ENCODE results near the gene SHB. TPM values are rescaled to one million over a fixed set of nuclear protein-coding genes. Genes with fewer than 3 reads are reported as not detected.

Gene SHB
- total RNA-seq, 1 experiment from 2014 or later = 12.2 TPM

DNA sequence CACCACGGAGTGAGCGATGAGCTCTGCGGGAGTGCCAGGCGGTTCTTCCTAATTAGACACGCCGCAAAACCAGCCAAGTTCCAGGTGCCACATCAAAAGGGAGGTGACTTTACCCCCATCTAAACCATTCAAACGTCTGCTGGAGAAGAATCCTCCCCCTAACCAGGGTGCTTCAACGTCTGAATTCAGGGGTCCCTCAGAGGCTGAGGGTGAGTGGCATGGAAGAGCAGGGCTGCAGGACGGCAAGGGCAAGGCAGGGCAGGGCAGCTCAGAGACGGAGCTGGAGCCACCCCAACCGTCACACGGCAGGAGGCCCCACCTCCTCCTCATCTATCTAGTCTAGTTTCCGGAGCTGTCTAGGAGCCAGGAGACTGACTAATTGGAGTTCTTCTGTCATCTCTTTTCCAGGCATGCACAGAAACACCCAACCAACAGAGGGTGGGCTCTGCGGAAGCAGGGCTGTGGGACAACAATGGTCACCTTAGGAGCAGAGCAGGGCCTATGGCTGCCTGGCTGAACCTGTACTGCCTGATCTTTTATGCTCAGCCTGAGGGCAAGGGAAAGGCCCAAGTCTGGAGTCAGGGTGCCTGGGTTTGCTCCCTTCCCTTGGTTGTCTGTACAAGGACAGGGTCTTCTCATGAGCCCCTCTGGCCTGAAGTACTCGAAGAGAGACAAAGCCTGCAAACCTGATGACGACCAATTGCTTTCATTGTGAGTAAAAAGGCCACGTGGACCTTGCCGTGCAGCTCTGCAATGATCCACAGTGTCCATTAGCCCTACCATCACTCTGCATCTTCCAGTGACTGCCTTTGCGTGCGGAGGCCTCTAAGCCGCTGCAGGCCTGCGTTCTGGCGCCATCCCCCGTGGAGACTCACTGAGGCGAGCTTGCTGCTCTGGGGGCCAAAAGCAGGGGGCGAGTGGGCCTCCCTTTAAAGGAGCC is 84.1 kb downstream of the SHB start:
- DNase-seq (ENCODE audit: low spot score) (no peak), ATAC-seq (no peak)
- TF ChIP-seq, protein P1, sequence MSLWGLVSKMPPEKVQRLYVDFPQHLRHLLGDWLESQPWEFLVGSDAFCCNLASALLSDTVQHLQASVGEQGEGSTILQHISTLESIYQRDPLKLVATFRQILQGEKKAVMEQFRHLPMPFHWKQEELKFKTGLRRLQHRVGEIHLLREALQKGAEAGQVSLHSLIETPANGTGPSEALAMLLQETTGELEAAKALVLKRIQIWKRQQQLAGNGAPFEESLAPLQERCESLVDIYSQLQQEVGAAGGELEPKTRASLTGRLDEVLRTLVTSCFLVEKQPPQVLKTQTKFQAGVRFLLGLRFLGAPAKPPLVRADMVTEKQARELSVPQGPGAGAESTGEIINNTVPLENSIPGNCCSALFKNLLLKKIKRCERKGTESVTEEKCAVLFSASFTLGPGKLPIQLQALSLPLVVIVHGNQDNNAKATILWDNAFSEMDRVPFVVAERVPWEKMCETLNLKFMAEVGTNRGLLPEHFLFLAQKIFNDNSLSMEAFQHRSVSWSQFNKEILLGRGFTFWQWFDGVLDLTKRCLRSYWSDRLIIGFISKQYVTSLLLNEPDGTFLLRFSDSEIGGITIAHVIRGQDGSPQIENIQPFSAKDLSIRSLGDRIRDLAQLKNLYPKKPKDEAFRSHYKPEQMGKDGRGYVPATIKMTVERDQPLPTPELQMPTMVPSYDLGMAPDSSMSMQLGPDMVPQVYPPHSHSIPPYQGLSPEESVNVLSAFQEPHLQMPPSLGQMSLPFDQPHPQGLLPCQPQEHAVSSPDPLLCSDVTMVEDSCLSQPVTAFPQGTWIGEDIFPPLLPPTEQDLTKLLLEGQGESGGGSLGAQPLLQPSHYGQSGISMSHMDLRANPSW (CRISPR knock-in tag; conservative IDR thresholded peaks at IDR 0.05; ENCODE audit: low read depth) = no peak
- TF ChIP-seq, protein P2, sequence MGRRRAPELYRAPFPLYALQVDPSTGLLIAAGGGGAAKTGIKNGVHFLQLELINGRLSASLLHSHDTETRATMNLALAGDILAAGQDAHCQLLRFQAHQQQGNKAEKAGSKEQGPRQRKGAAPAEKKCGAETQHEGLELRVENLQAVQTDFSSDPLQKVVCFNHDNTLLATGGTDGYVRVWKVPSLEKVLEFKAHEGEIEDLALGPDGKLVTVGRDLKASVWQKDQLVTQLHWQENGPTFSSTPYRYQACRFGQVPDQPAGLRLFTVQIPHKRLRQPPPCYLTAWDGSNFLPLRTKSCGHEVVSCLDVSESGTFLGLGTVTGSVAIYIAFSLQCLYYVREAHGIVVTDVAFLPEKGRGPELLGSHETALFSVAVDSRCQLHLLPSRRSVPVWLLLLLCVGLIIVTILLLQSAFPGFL (CRISPR knock-in tag; IDR thresholded peaks at IDR 0.05; ENCODE audit: borderline replicate concordance) = no peak
- TF ChIP-seq, protein P3, sequence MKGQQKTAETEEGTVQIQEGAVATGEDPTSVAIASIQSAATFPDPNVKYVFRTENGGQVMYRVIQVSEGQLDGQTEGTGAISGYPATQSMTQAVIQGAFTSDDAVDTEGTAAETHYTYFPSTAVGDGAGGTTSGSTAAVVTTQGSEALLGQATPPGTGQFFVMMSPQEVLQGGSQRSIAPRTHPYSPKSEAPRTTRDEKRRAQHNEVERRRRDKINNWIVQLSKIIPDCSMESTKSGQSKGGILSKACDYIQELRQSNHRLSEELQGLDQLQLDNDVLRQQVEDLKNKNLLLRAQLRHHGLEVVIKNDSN (CRISPR knock-in tag; IDR thresholded peaks at IDR 0.05) = no peak
- TF ChIP-seq, protein P4, sequence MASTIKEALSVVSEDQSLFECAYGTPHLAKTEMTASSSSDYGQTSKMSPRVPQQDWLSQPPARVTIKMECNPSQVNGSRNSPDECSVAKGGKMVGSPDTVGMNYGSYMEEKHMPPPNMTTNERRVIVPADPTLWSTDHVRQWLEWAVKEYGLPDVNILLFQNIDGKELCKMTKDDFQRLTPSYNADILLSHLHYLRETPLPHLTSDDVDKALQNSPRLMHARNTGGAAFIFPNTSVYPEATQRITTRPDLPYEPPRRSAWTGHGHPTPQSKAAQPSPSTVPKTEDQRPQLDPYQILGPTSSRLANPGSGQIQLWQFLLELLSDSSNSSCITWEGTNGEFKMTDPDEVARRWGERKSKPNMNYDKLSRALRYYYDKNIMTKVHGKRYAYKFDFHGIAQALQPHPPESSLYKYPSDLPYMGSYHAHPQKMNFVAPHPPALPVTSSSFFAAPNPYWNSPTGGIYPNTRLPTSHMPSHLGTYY (CRISPR knock-in tag; IDR thresholded peaks at IDR 0.05) = no peak
- TF ChIP-seq NFATC4 (CRISPR knock-in tag; IDR thresholded peaks at IDR 0.05) (no peak), FOXJ3 (CRISPR knock-in tag; IDR thresholded peaks at IDR 0.05; ENCODE audit: borderline replicate concordance) (no peak)
- Mint-ChIP-seq H3K9me3 (no peaks in the 10 kb centered on the region), H3K4me3 (no peak overlapping the region), H3K4me1 (0 out of 2 replicates have a peak, but pooled peaks cover 4% of the 10 kb centered on the region), H3K27ac (no peak overlapping the region), H3K27me3 (ENCODE audit: low read depth) (no peaks in the 10 kb centered on the region), H3K36me3 (no peaks in the 10 kb centered on the region)
- POLR2A ChIA-PET = no interaction called here
- CTCF ChIA-PET = no interaction called here

- 0 out of 2 replicates have a peak, but pooled peaks cover 4% of the 10 kb centered on the region for H3K4me1 Mint-ChIP-seq
- H3K4me3 Mint-ChIP-seq = no peak overlapping the region
- TF ChIP-seq SOX15 (CRISPR knock-in tag; IDR thresholded peaks at IDR 0.05) = no peak
- no peak for TF ChIP-seq HMGXB4 (CRISPR knock-in tag; IDR thresholded peaks at IDR 0.05)
- no peak for TF ChIP-seq ZNF423 (CRISPR knock-in tag; IDR thresholded peaks at IDR 0.05)
- TF ChIP-seq NR1H2 (CRISPR knock-in tag; IDR thresholded peaks at IDR 0.05) = no peak
- no peak for TF ChIP-seq ZNF232 (CRISPR knock-in tag; IDR thresholded peaks at IDR 0.05)
- no peaks in the 10 kb centered on the region for H3K27me3 Mint-ChIP-seq (ENCODE audit: low read depth)
- H3K9me3 Mint-ChIP-seq = no peaks in the 10 kb centered on the region
- CTCF ChIA-PET = no interaction called here
- no peak for DNase-seq (ENCODE audit: low spot score)
- no peak overlapping the region for H3K27ac Mint-ChIP-seq
- H3K36me3 Mint-ChIP-seq = no peaks in the 10 kb centered on the region
- ATAC-seq = no peak
- POLR2A ChIA-PET = no interaction called here
These were observed 84.8 kb downstream of the SHB start for GRCh38 chr9:37984278-37984671.

DNA sequence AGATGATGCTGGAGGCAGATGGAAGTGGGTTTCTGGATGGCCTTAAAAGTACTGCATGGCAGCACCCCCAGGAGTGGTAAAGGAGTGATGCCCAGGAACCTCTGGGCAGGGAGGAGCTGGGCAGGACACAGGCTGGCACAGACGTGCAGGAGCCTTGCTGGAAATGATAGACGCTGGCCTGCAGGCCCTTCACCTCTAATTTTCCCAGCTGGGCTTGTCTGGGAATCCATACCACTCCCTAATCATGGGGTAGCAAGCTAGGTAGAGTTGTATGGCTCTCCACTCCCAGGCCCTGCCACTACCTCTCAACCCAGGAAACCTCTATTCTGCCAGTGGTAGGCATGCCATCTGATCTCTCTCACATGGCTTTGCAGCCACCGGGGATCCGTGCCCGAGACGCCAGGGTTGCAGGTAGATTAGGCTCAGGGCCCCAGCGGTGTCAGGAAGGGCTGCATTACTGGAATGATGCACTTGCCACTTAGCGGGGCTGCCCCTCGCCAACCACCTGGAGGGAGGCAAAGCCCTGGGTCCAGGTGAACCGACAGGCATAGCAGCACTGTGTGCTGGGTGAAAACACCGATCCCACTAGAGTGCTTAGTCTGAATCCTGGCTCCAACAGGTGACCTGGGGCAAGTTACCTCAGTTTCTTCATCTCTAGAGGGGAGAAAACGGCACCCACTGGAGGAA is 85.5 kb downstream of the SHB start:
- ChIA-PET POLR2A (no interaction called here), CTCF (no interaction called here)
- H3K4me3 Mint-ChIP-seq = no peak overlapping the region
- no peaks in the 10 kb centered on the region for H3K27me3 Mint-ChIP-seq (ENCODE audit: low read depth)
- TF ChIP-seq FOXJ3 (CRISPR knock-in tag; IDR thresholded peaks at IDR 0.05; ENCODE audit: borderline replicate concordance) (no peak), TP53 (CRISPR knock-in tag; IDR thresholded peaks at IDR 0.05) (no peak)
- TF ChIP-seq, protein P5, sequence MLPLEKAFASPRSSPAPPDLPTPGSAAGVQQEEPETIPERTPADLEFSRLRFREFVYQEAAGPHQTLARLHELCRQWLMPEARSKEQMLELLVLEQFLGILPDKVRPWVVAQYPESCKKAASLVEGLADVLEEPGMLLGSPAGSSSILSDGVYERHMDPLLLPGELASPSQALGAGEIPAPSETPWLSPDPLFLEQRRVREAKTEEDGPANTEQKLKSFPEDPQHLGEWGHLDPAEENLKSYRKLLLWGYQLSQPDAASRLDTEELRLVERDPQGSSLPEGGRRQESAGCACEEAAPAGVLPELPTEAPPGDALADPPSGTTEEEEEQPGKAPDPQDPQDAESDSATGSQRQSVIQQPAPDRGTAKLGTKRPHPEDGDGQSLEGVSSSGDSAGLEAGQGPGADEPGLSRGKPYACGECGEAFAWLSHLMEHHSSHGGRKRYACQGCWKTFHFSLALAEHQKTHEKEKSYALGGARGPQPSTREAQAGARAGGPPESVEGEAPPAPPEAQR (CRISPR knock-in tag; IDR thresholded peaks at IDR 0.05) = no peak
- H3K9me3 Mint-ChIP-seq = no peaks in the 10 kb centered on the region
- H3K4me1 Mint-ChIP-seq = 0 out of 2 replicates have a peak, but pooled peaks cover 4% of the 10 kb centered on the region
- no peak for DNase-seq (ENCODE audit: low spot score)
- no peak overlapping the region for H3K27ac Mint-ChIP-seq
- no peaks in the 10 kb centered on the region for H3K36me3 Mint-ChIP-seq
- no peak for ATAC-seq

Measured in WTC11 (cell line).